Left ventricle myocardium inferior (tissue), 1 donor: ENCODE measurements around the gene RPRD1A. TPM values are rescaled to one million over a fixed set of nuclear protein-coding genes. Genes with fewer than 3 reads are reported as not detected.

Experiments used
- DNase-seq: peaks from one replicate; pipeline ENCODE4 v3.0.0-alpha.2; 2020
- H3K27ac ChIP-seq: fragments of 200-600 bp; replicated peaks from 2 replicates; pipeline ENCODE4 v1.8.0; 2021
- H3K27me3 ChIP-seq: fragments of 200-600 bp; 2 replicates; pipeline ENCODE4 v1.8.0; 2021; ENCODE audit warnings: low read depth
- H3K36me3 ChIP-seq: fragments of 200-600 bp; 2 replicates; pipeline ENCODE4 v1.8.0; 2021
- H3K4me1 ChIP-seq: fragments of 200-600 bp; 2 replicates; pipeline ENCODE4 v1.8.0; 2021
- H3K4me3 ChIP-seq: fragments of 200-600 bp; 2 replicates; pipeline ENCODE4 v1.8.0; 2021; ENCODE audit warnings: mild to moderate bottlenecking, moderate library complexity
- H3K9me3 ChIP-seq: fragments of 200-600 bp; replicated peaks from 2 replicates; pipeline ENCODE4 v1.8.0; 2021
- CTCF ChIP-seq: fragments of 200-600 bp; IDR thresholded peaks from 2 replicates; pipeline ENCODE4 v1.8.0; 2021; ENCODE audit warnings: antibody characterized with exemption, mild to moderate bottlenecking, borderline replicate concordance
- intact Hi-C: fragments of 100-400 bp; cut with micrococcal nuclease; formaldehyde crosslinking; loops from one replicate; pipeline ENCODE4 v1.11.0; 2022
- total RNA-seq: library from RNA; stranded (reverse); fragmentation: NEBNext Ultra II Directional; extraction: Animal tissue kit (Norgen Biotek cat#: 25700); gene quantifications from one replicate; pipeline ENCODE4 v1.2.1, GENCODE V29; 2021
- donor health status: DM: no; HTN: yes; CAD: no; lungs with severe emphysema.

RPRD1A gene
- total RNA-seq, 1 donor from 2014 or later: 53.4 TPM

GRCh38 chr18:35991696-35992095 lies 75.7 kb downstream of the RPRD1A start:
- DNase-seq: no peak
- H3K9me3 ChIP-seq: no peaks in the 10 kb centered on the region
- peaks cover 42% of the 10 kb centered on the region for H3K36me3 ChIP-seq
- TF ChIP-seq CTCF: no peak
- intact Hi-C loops: no loop called here
- no peaks in the 10 kb centered on the region for H3K27me3 ChIP-seq
- H3K4me3 ChIP-seq: no peak overlapping the region
- no peak overlapping the region for H3K27ac ChIP-seq
- no peaks in the 10 kb centered on the region for H3K4me1 ChIP-seq

DNA sequence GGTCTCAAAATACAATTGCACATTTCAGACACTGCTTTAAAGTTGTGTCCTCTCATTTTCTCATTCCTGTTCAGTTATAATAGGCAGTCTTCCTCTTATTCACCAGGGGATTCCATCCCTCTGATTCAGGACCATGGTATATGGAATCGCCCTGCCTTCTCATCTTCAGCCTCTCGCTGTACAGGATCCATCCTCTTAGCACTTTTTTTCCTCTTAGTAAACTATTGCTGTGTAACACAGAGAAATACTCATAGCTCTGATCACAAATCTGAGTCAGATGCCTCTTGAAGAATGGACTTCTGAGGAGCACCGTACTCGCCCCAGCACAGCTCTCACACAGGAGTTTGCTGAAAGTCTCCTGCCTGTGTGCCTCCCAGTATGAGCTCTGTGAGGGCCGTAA lies 83.5 kb downstream of the RPRD1A start:
- H3K27ac ChIP-seq: no peak overlapping the region
- H3K36me3 ChIP-seq: peaks cover 42% of the 10 kb centered on the region
- no peaks in the 10 kb centered on the region for H3K9me3 ChIP-seq
- no peak for TF ChIP-seq CTCF
- no peak for DNase-seq
- H3K4me3 ChIP-seq: no peak overlapping the region
- H3K27me3 ChIP-seq: no peaks in the 10 kb centered on the region
- intact Hi-C loops: no loop called here
- no peaks in the 10 kb centered on the region for H3K4me1 ChIP-seq

DNA sequence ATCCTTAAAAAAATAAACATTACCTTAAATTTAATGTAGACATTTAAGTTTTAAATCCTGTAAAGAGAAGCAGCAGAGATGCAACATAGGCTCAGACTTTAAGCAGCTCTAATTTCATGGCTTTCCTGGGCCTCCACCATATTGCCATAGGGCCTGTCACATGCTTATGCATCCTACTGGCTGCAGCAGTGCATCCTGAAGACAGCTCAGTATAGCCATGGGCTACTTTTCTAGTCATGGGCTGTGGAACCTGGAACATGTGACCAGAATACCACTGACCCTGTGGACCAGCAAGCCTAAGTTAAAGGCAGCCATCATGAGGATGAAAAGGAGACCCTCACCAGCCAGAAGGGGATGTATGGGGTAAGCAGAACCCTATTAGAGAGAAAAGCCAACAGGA lies 84.2 kb downstream of the RPRD1A start:
- Histone ChIP-seq H3K4me3 (no peak overlapping the region), H3K27me3 (no peaks in the 10 kb centered on the region), H3K36me3 (peaks cover 43% of the 10 kb centered on the region), H3K27ac (no peak overlapping the region), H3K4me1 (no peaks in the 10 kb centered on the region), H3K9me3 (no peaks in the 10 kb centered on the region)
- intact Hi-C loops: no loop called here
- no peak for TF ChIP-seq CTCF
- DNase-seq: no peak

DNA sequence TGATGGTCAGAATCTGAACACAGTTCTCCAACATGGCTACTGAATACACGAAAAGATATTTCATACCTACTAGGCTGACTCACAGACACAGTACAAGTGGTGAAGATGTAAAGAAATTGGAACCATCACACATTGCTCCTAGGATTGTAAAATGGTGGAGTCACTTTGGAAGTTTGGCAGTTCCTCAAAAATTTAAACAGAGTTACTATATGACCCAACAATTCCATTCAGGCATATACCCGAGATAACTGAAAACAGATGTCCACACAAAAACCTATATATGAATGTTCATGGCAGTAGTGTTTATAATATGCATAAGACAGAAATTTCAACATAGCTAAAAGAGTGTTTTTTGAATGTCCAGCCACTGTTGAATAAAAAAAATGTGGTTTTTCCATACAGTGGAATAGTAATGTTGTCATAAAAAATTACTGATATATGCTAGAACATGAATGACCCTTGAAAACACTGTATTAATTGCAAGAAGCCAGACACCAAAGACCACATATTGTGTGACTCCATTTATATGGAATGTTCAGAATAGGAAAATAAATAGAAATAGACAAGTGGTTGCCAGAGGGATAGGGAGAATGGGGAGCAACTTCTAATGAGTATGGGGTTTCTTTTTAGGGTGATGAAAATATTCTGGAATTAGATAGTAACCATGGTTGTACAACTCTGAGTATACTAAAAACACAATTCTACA lies 84.8 kb downstream of the RPRD1A start:
- Histone ChIP-seq H3K36me3 (peaks cover 47% of the 10 kb centered on the region), H3K9me3 (no peaks in the 10 kb centered on the region), H3K4me3 (no peak overlapping the region), H3K4me1 (no peaks in the 10 kb centered on the region), H3K27me3 (no peaks in the 10 kb centered on the region), H3K27ac (no peak overlapping the region)
- intact Hi-C loops: no loop called here
- no peak for DNase-seq
- TF ChIP-seq CTCF: no peak

DNA sequence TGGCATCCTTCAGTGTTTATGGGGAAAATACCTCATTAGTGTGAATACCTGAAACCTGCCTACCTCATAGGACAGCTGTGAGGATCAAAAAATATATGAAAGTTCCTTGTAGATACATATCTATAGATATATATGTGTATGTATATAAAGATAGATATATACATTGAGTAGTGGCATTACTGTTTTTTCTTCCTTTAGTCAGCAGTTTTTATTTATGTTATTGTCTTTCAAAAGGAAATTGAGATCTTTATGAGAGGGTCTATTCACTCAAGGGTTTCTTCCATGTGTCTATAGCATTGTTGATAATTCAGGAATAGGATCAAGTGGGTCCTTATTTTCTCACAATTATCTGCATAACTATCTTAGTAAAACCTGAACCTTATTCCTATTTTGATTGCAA lies 88.2 kb downstream of the RPRD1A start:
- peaks cover 75% of the 10 kb centered on the region for H3K36me3 ChIP-seq
- no peak for TF ChIP-seq CTCF
- intact Hi-C loops: no loop called here
- peaks cover 6% of the 10 kb centered on the region for H3K4me1 ChIP-seq
- no peaks in the 10 kb centered on the region for H3K9me3 ChIP-seq
- DNase-seq: no peak
- H3K27ac ChIP-seq: no peak overlapping the region
- no peaks in the 10 kb centered on the region for H3K27me3 ChIP-seq
- H3K4me3 ChIP-seq: no peak overlapping the region
